ENCODE measurements around the gene CERS2. TPM values are rescaled to one million over a fixed set of nuclear protein-coding genes. Genes with fewer than 3 reads are reported as not detected.

CERS2 gene
- total and polyA plus RNA-seq, 2 of the 13 experiments (the other 11 are each of a cell fraction or from before 2014, with no cell fraction given), result 269 to 298 TPM

- TF ChIP-seq REST (IDR thresholded peaks at IDR 0.05; ENCODE audit: borderline replicate concordance in 1 of 2, low read depth in 1 of 2, low read length in 2 of 2) (no peak), ZNF501 (CRISPR knock-in tag; IDR thresholded peaks at IDR 0.05) (no peak), ZFP90 (CRISPR knock-in tag; IDR thresholded peaks at IDR 0.05; ENCODE audit: borderline replicate concordance) (no peak), SP4 (CRISPR knock-in tag; IDR thresholded peaks at IDR 0.05) (no peak), ZNF850 (CRISPR knock-in tag; conservative IDR thresholded peaks at IDR 0.05) (no peak), MYNN (CRISPR knock-in tag; IDR thresholded peaks at IDR 0.05; ENCODE audit: low read depth) (no peak), PATZ1 (CRISPR knock-in tag; IDR thresholded peaks at IDR 0.05) (no peak), ELF3 (CRISPR knock-in tag; IDR thresholded peaks at IDR 0.05) (no peak), REPIN1 (CRISPR knock-in tag; IDR thresholded peaks at IDR 0.05; ENCODE audit: borderline replicate concordance, low read depth) (no peak)
Measured at GRCh38 chr1:150999051-150999674, 24.5 kb upstream of the CERS2 start (continued).
